HL-60/S4 treated with retinoic acid at 250 ng/mL for 4 days and 3 days (cell line): ENCODE data around the gene KRTAP12-2.
"Not testable (repeated sequence)": the region's sequence is repeated elsewhere in the genome, so short reads cannot be mapped to it uniquely, and the experiment has no call there.

ENCODE experiments used
- in situ Hi-C: fragments of 300-500 bp; cut with MboI; formaldehyde crosslinking; loops from 2 replicates; pipeline ENCODE4 v1.7.0; 2022; ENCODE audit warnings: low sequenced_read_pairs

The KRTAP12-2 gene

DNA sequence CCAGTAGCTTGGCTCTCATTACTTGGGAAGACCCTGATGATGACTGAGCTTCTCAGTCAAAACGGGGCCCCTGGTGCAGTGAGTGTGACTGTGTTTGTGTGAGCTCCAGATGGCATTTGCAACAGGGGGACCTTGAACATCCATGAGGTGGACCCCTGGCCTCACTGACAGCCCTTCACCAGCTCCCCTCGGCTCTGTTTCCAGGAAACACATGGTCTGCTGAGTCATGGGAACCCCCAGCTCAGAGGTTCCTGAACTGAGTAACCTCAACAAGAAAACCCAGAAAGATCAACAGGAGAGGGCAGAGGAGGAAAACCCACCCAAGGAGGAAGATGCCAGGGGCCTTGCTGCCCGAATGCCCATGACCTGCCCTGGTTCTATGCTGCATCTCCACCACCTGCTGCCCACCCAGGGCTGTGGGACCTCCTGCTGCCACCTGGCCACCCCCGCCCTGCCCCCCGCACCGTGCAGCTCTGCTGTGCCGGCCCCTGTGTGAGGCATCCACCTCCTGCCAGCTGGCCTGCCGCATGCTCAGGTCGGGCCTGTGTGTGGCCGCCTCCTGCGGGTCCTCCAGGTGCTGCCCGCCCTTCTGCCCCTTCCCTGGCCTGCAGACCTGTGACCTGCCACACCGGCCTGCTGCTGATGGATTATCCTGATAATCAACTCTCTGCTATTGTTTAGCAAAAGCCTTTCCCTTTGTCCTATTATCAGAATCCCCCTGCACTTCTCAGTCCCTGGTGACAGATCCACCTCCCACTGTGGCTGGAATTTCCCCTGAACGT lies 19.5 kb upstream of the KRTAP12-2 start:
- in situ Hi-C loops = no loop called here

DNA sequence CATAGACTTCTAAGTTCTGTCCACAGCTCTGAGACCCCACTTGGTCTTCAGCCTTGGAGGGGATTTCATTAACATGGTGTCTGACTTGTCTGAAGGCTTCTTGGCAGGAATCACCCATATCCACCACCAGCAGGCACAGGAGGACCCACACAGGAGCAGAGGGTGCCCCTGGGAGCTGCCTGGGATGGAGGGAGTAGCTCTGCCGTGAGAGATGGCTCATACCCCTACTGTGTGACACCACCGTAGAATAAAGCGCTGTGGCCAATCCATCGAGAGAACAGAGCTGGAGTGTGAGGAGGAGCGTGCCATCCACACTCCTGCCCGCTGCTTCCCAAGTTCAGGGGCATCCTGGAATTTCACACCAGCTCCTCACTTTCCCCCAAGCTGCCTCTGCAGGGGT lies 18.3 kb upstream of the KRTAP12-2 start:
- in situ Hi-C loops = not testable (repeated sequence)

DNA sequence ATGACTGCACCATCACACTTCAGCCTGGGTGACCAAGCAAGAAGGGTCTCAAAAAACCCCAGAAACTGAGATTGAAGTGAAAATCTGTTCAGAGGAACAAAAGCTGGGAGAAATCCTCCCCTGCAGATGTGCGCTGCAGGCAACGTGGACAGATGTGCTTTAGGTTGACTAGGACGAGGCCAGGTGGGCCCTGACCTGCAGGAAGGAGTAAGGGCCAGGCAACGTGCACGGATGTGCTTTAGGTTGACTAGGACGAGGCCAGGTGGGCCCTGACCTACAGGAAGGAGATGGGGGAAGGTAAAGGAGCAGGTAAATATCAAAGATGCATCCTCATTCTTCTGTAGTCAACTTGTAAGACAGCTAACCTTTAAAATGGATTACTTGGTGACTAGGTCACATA lies 17.8 kb upstream of the KRTAP12-2 start:
- in situ Hi-C loops = no loop called here

DNA sequence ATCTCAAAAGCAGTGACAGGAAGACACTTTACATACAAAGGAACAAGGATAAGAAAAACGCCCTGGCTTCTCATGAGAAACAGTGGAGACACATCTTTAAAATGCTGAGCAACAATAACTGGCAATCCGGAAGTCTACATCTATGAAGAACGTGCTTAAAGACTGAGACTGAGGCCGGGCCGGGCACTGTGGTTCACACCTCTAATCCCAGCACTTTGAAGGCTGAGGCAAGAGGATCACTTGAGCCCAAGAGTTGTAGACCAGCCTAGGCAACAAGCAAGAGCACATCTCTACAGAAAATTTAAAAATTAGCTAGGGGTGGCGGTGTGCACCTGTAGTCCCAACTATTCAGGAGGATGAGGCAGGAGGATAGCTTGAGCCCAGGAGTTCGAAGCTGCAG lies 17.4 kb upstream of the KRTAP12-2 start:
- in situ Hi-C loops = no loop called here

DNA sequence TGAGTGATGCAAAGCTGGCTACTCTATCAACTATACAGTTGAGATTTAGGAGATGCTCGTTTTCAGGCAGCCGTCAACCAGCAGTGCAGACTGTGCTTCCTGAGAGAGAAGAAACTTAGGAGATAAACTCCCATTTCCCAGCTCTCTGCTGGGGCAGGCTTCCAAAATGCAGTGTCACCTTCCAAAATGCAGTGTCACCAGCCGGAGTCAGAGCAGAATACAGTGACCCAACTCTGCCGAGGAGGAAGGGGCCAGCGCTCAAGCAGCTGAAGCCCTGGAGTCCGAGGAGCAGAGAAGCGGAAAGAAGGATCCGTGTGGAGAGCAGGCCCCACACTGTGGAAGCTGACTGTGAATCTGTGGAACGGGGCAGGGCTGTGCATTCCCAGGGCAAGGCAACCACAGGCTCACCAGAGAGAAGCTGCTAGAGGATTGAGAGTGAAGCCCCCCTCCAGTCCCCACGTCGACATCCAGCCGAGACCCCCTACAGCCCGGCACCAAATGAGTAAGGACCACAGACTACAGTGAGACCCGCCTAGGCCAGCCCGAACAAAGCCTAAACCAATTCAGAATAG lies 15.9 kb upstream of the KRTAP12-2 start:
- in situ Hi-C loops = no loop called here

DNA sequence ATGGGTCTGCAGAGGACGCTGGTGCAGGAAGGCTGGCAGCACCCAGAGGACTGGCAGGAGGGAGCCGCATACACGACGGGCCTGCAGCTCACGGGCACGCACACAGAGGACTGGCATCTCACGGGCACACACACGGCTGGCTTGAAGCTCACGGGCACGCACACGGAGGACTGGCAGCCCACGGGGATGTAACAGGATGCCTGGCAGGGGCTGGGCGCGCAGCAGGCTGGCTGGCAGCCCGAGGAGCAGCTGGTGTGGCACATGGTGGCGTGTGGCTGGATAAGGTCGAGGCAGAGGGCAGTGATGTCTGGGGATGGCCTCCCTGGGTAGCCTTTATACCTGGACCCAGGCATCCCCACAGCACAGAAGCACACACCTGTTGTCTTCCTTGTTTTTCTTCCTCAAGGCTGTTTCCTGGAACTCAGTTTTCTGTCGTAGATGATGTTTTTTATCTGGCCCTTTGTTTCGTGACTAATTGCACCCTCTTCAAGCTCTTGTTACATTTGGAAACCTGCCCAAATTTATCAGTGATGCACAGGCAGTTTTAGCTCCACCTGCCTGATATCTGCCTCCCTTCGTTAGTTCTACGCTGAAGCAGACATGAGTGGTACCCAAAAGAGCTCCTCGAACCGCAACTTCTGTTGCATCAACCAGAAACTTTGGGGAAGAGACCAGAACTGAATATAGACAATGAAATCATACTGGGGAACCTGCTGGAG lies 15.3 kb upstream of the KRTAP12-2 start, which contains the start of gene KRTAP12-1:
KRTAP12-1 (minus strand) TSS at position 303 of the 719 bp plus-strand sequence; CDS start at position 263, 40 bp downstream.
- in situ Hi-C loops = no loop called here

DNA sequence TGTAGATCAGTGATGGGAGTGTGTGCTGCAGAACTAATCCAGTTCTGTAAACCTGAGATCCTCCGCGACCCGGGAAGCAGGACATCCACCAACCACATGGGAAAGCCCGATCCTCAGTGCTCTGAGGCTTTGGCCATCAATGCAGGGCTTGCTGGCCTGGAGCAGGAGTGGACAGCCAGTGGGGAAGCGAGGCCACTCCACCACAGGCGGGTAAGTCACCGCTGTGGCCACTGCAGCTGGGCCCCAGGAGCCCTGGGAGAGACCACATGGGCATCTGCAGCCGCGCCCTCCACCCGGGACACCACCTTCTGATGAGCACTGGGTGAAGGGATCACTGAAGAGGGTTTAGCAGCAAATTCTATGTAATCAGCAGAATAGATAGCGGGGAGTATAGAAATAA lies 14.4 kb upstream of the KRTAP12-2 start:
- in situ Hi-C loops = no loop called here

DNA sequence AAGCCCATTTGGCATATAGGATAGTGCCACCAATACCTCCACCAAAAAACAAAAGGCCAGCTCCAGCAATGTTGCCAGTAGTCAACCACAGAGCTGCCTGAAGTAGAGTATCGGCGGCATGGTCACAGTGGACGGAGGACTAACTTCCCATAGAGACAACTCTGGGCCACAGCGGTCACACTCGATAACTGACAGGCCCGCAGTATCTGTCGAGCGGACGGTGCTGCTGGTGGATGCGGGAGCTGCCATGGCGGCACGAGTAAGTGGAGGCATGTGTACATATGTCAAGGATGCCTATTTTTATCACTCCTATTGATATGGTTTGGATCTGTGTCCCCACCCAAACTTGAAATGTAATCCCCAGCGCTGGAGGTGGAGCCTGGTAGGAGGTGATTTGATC lies 11.2 kb upstream of the KRTAP12-2 start:
- in situ Hi-C loops = no loop called here

DNA sequence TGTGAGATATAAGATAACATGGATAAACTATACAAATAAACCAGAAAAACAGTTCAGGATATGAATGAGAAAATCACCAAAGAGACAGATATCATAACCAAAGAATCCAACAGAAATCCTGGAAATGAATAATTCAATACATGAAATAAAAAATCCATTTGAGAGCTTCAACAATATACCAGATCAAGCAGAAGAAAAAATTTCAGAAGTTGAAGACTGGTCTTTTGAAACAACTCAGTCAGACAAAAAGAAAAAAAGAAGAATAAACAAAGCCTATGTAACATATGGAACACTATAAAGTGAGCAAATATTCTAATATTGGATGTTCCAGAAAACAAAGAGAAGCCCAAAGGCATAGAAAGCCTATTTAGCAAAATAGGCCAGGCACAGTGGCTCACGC lies 5.2 kb upstream of the KRTAP12-2 start:
- in situ Hi-C loops = no loop called here

DNA sequence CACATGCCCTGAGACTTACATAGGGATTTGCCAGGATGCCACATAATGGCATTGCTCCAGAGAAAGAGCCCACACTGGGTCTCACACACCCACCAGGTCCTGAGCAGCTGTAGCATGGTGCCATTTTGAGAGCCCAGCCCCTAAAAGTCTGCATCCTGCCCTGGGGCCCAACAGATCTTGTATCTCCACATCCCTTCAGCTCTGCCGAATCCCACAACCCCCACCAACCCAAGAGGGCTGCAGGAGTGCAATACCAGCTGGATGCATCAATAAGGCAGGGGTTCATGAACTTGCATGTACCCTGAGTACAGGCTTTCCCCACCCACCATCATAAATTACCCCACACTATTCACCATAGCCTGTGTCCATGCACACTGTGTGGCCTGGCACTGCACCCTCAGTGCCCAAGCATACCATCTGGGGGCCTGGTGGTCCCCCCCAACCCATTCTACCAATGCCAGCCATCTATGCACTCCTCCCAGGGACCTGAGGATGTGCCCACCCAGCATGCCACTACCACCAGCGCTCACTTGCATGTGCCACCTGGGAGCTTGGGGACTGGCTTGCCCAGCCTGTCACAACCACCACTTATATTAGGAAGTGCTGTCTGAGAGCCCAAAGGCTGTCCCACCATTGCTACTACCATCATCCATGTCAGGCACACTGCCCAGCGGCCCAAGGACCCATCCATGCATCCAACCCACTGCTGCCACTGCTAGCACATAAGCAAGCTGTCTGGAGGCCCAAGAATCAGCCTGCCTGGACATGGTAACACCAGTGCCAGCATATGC lies 4.1 kb upstream of the KRTAP12-2 start:
- in situ Hi-C loops = no loop called here

DNA sequence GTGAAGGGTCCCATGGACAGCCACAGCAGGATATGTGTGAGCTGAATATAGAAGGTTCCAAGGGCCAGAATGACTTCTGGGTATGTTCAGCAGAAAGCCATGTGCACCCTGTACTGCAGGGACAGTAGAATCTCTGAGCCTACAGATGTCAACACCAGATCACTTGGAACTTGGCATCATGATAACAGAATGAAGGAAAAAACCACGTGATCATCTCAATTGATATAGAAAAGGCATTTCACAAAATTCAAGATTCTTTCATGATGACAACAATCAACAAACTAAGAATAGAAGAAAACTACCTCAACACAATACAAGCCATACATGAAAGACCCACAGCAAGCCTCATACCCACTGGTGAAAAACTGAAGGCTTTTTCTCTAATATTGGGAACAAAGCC lies 885 bp upstream of the KRTAP12-2 start:
- in situ Hi-C loops = no loop called here

DNA sequence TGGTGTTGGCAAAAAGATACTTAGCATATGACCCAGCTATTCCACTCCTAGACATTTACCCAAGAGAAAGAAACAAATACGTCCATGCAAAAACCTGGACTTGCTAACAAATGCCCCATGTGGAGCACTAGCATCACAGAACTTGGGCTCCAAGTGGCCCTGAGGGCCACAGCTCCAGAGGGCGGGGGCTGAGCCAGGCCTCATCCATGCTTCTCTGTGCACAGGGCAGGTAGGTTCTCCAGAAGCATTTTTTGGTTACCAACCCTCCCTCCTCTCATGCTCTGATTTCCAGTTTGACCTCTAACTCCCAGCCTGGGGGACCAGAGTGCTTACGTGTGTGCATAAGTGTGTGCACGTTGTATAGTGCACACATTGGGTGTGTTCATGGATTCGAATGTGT lies 2.0 kb downstream of the KRTAP12-2 start:
- in situ Hi-C loops = no loop called here

DNA sequence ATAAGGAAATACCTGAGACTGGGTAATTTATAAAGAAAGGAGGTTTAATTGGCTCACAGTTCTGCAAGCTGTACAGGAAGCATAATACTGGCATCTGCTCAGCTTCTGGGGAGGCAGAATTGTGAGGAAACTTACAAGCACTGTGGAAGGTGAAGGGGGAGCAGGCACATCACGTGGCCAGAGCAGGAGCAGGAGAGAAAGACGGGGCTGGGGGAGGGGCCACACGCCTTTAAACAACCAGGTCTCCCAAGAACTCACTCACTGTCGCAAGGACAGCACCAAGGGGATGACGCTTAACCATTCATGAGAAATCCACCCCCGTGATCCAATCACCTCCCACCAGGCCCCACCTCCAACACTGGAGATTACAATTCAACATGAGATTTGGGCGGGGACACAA lies 5.2 kb downstream of the KRTAP12-2 start:
- in situ Hi-C loops = not testable (repeated sequence)

DNA sequence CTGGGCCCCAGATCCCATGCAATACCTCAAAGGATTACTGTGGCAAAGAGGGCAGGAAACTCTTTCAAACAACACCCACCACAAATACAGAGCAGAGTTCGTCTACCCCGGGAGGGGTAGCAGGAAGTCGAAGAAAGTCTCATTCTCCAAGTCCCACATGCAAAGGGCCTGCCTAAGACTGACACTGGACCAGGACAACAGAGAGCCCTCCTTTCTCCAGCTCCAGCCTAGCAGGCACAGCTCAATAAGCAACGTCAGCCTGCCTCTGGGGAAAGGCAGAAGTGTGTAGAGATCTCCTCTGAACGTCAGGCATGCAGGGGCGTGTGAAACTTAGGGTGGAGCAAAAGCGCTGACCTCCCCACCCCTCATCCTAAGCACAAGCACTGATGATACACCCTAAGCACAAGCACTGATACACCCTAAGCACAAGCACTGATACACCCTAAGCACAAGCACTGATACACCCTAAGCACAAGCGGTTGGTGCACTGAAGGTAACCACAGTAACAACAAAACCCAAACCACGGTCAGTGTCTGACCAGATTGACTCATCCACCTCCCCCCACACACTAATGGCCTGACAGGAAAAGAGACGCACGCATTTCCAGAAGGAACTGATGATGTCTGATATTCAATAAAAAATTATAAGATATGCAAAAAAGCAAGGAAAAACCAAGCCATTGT lies 7.7 kb downstream of the KRTAP12-2 start:
- in situ Hi-C loops = no loop called here

DNA sequence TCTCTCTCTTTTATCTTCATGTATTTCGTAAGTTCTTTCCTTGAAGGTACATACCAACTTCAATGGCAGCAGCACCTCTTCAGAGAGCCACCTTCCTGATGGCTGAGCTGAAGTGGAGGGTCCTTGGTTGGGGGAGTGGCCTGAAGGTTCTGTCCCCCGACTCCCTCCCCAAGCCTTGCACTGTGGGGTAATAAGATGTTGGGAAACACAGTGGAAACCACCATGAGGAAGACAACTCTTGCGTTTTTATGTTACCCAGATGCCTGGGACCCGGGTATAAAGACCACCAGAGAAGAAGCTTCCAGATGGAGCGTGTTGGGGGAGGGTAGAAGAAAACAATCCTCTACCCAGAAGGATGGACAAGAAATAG lies 8.2 kb downstream of the KRTAP12-2 start:
- in situ Hi-C loops = no loop called here

DNA sequence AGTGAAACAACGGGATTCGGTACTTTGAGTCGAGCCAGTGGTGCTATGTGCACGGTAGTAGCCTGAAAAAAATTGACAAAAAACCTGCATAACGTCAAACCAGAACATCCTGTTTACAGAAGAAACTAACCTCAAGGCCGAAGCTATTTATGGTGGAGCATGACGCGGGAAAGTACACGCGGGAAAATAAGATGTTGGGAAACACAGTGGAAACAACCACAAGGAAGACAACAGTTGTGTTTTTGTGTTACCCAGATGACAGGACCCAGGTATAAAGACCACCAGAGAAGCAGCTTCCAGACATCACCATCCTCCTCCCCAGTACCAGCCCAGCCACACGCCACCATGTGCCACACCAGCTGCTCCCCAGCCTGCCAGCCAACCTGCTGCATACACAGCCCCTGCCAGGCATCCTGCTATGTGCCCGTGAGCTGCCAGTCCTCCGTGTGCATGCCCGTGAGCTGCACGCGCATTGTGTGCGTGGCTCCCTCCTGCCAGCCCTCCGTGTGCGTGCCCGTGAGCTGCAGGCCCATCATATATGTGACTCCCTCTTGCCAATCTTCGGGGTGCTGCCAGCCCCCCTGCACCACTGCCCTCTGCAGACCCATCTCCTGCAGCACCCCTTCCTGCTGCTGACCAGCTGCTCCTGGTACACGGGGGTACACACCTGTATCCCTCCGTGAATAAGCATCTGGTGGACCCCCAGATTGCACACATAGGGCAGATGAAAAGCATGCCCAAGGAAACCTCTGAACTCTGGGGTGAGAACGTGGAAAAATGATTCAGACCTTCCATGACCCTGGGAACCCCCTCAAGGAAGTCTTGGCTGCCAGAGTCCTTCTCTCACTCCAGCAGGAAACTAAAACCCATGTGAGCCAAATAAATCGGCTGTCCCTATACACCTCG lies 8.8 kb downstream of the KRTAP12-2 start, which contains the start of gene KRTAP12-3:
KRTAP12-3 (plus strand) TSS at position 298 of the 906 bp plus-strand sequence; CDS start at position 346, 48 bp downstream.
- in situ Hi-C loops = no loop called here

DNA sequence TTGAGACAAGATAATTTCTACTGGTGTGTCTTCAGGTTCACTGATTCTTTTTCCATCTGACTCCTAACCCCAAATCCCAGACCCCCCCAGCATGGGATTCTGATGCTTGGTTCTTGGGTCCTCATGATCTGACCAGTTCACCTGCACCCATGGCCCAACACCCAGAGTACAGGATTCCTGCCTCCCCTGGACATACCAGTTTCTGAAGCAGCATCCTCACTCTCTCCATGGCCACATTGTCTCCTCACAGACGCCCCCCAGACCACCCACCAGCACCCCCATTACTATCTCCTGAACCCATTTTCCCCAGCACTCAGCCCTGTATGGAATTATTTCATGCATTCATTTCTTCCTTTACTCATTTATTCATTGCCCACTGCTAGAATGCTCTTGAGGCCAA lies 9.9 kb downstream of the KRTAP12-2 start:
- in situ Hi-C loops = no loop called here

DNA sequence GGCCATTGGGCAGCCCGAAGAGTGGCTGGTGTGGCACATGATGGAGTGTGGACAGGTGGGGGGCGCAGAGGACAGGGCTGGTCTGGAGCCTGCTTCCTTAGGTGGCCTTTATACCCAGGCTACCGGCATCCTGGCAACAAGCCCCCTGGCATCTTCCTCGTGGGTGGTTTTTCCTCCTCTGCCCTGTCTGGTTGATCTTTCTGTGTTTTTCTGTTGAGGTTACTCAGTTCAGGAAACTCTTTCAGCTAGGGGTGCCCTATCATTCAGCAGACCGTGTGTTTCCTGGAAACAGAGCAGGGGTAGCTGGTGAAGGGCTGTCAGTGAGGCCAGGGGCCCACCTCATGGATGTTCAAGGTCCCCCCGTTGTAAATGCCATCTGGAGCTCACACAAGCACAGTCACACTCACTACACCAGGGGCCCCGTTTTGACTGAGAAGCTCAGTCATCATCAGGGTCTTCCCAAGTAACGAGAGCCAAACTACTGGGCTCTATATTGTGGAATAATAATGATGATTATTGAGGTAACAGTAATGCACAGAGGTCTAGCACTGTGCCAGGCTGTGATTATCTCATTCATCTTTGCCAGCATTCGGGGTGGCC lies 12.1 kb downstream of the KRTAP12-2 start, which contains the start of gene KRTAP12-4:
KRTAP12-4 (minus strand) TSS at position 84 of the 600 bp plus-strand sequence; CDS start at position 39, 45 bp downstream.
- in situ Hi-C loops = no loop called here
